Natural killer cell (primary cell): ENCODE data around the gene TMEM8B. TPM values are rescaled to one million over a fixed set of nuclear protein-coding genes. Genes with fewer than 3 reads are reported as not detected.

Experiments
- ATAC-seq, 3 donors: fragments of 150-1000 bp in 2 of 3; fragments of 200-7000 bp in 1 of 3; cut with Tn5 transposase; 1 replicate in 1 of 3; 2 replicates in 2 of 3; pipeline ENCODE4 v1.10.0; 2021; ENCODE audit warnings: mild to moderate bottlenecking in 2 of 3, moderate library complexity in 2 of 3
- DNase-seq, 2 donors: peaks; one replicate each; pipeline versions ENCODE4 v3.0.0 to v3.0.0-alpha.2; 2013 to 2021; ENCODE audit warnings: mixed read lengths in 1 of 2
- H3K27ac ChIP-seq: one replicate; pipeline ENCODE4 v1.5.1; 2013; ENCODE audit warnings: mild to moderate bottlenecking, low read length
- H3K27me3 ChIP-seq: one replicate; pipeline ENCODE4 v1.6.1; 2013; ENCODE audit warnings: low read length; ENCODE audit not compliant: control insufficient read depth, insufficient read depth
- H3K36me3 ChIP-seq: one replicate; pipeline ENCODE4 v1.6.1; 2013; ENCODE audit warnings: low read length; ENCODE audit not compliant: control insufficient read depth, insufficient read depth
- H3K4me1 ChIP-seq: one replicate; pipeline ENCODE4 v1.6.1; 2013; ENCODE audit warnings: low read length; ENCODE audit not compliant: control insufficient read depth, insufficient read depth
- H3K4me3 ChIP-seq: one replicate; pipeline ENCODE4 v1.5.1; 2013; ENCODE audit warnings: low read length
- H3K9me3 ChIP-seq: one replicate; pipeline ENCODE4 v1.6.1; 2013; ENCODE audit warnings: low read length; ENCODE audit not compliant: control insufficient read depth, insufficient read depth
- H3K27ac Mint-ChIP-seq, 2 donors: one replicate each; pipeline ENCODE4 v1.8.0; 2022; ENCODE audit warnings: mild to moderate bottlenecking in 2 of 2, mixed read lengths in 2 of 2, moderate library complexity in 1 of 2
- H3K27me3 Mint-ChIP-seq, 2 donors: one replicate each; pipeline ENCODE4 v1.8.0; 2022; ENCODE audit warnings: low read depth in 2 of 2, mixed read lengths in 2 of 2
- H3K36me3 Mint-ChIP-seq: one replicate; pipeline ENCODE4 v1.8.0; 2022; ENCODE audit warnings: mixed read lengths
- H3K4me1 Mint-ChIP-seq, 2 donors: one replicate each; pipeline ENCODE4 v1.8.0; 2022; ENCODE audit warnings: mixed read lengths in 2 of 2
- H3K4me3 Mint-ChIP-seq: one replicate; pipeline ENCODE4 v1.8.0; 2022; ENCODE audit warnings: mild to moderate bottlenecking, moderate library complexity, mixed read lengths
- H3K9me3 Mint-ChIP-seq, 2 donors: one replicate each; pipeline ENCODE4 v1.8.0; 2022; ENCODE audit warnings: mixed read lengths in 2 of 2
- CTCF ChIP-seq: fragments of 200-600 bp; IDR thresholded peaks from one replicate; pipeline ENCODE4 v1.8.0; 2022; ENCODE audit warnings: antibody characterized with exemption
- WGBS: methylation state at CpG from one replicate; pipeline ENCODE4 v1.1.7; 2013; ENCODE audit warnings: missing lambda C conversion rate; ENCODE audit not compliant: insufficient coverage; 5-methylcytosine and 5-hydroxymethylcytosine counted together
- intact Hi-C: fragments of 100-400 bp; cut with micrococcal nuclease; formaldehyde crosslinking; loops from one replicate; pipeline ENCODE4 v1.14.2; 2022
- total RNA-seq, 4 donors: library from RNA; stranded (reverse); fragments of 120-200 nt in 1 of 4; gene quantifications; one replicate each; pipeline versions ENCODE4 v1.2.3 to v1.2.4, GENCODE V29; 2013 to 2022

The TMEM8B gene
- total RNA-seq, 3 donors from 2014 or later (not counting 1 experiment from before 2014, with no cell fraction given) = 5.2 to 7.8 (median 5.4) TPM

DNA sequence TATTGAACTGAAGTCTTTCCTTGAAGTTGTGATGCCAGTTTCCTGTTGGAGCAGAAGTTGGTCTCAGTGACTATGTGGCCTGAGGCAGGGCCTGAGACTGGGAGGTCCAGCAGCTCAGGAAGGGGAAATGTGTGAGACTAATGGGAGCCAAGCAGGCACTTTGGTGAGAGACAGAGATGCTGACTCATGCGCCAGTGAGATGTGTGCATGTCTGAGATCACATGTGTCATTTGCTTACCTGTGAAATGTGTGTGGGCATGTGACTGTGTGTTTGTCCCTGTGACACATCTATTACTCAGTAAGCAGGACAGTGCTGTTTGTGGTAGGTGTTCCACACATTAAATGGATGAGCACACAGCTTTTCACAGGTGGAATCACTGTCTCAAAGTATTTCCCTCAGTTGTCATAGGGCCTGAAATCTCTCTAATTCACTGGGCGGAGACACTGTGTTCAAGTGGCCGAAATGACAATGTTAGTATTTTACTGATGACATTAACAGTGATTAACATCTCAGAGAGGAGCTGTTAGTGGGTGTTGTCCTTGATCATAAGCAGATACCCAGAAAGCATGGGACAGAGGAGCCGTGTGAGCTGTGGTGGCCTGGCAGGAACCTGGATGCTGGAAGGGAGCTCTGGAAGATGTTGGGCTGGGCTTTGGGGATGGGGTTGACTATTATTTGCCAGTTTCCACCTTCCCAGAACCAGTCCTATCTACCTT lies 30.2 kb upstream of the TMEM8B start:
- no peak overlapping the region for H3K27ac ChIP-seq
- no peak for TF ChIP-seq CTCF
- H3K27ac Mint-ChIP-seq = no peak overlapping the region
- H3K4me1 ChIP-seq = no peaks in the 10 kb centered on the region
- H3K27me3 ChIP-seq = no peaks in the 10 kb centered on the region
- intact Hi-C loops = no loop called here
- no peaks in the 10 kb centered on the region for H3K36me3 Mint-ChIP-seq
- DNase-seq (no peak), ATAC-seq (peak in 1 of 3 donors; percentile 31)
- WGBS = 94% methylated on average over 4 of the region's 4 CpGs
- H3K4me1 Mint-ChIP-seq = peaks cover 0 to 9% of the 10 kb centered on the region in 2 donors
- H3K4me3 Mint-ChIP-seq = no peak overlapping the region
- no peak overlapping the region for H3K4me3 ChIP-seq
- H3K9me3 ChIP-seq = no peaks in the 10 kb centered on the region
- H3K27me3 Mint-ChIP-seq = no peaks in the 10 kb centered on the region
- peaks cover 3% of the 10 kb centered on the region for H3K36me3 ChIP-seq
- no peaks in the 10 kb centered on the region for H3K9me3 Mint-ChIP-seq

DNA sequence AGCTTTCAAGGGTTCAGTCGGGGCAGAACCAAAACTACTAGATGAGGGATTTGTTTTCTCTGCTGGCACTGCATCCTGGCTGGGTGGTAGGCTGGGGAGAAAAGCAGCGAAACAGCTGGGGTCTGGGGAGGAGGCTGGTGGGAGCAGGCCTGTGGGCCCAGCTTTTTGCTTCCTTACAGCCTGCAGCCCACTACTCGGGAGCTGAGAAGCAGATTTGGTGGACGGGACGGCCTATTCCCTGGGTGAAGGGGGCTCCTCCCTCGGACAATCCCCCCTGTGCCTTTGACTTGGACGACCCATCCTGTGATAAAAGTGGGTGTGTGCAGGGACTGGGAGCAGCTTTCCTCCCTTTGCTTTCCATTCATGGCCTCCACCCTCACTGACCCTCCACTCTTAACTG lies 28.5 kb upstream of the TMEM8B start:
- intact Hi-C loops = no loop called here
- Mint-ChIP-seq H3K9me3 (no peaks in the 10 kb centered on the region), H3K27me3 (no peaks in the 10 kb centered on the region), H3K4me1 (peaks cover 0 to 3% of the 10 kb centered on the region in 2 donors), H3K36me3 (no peaks in the 10 kb centered on the region), H3K27ac (no peak overlapping the region), H3K4me3 (no peak overlapping the region)
- ATAC-seq (no peak), DNase-seq (no peak)
- 92% methylated on average over 7 of the region's 7 CpGs for WGBS
- no peaks in the 10 kb centered on the region for H3K9me3 ChIP-seq
- no peaks in the 10 kb centered on the region for H3K4me1 ChIP-seq
- no peak overlapping the region for H3K27ac ChIP-seq
- peaks cover 4% of the 10 kb centered on the region for H3K36me3 ChIP-seq
- no peak overlapping the region for H3K4me3 ChIP-seq
- no peak for TF ChIP-seq CTCF
- no peaks in the 10 kb centered on the region for H3K27me3 ChIP-seq

DNA sequence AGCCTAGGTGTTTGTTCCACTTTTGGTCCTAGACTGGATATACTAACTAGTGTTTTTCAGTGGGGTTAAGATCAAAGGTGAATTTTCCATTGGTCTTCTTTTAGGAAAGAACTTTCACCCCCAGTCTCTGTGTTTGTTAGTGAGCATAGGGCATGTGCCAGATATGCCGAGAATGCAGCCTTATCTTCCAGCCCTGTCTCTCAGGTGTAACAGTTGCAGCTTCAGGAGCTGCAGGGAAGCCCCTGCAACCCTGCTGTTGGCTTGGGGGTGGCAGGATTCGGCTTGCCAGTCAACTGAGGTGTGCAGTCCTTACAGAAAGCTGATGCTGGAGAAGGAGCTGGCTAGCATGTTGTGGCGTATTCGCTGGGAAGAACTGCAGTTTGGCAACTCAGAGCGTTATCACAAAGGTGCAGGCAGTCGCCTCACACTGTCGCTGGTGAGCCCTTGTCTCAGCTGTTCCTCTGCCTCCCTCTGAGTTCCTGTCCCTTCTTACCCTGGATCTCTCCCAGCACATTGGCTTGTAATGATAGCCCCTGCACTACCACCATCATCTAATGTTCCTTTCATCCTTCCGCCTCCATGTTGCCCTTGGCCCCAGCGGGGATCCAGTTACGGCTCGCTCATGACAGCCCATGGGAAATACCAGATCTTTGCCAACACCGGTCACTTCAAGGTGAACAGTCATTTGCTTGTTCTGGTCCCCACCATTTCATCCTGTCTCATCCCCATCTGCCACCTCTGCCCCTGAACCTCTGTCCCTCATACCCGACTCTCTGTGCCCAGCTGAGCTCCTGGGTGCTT lies 27.5 kb upstream of the TMEM8B start:
- Mint-ChIP-seq H3K27ac (no peak overlapping the region), H3K4me1 (peaks cover 0 to 3% of the 10 kb centered on the region in 2 donors)
- TF ChIP-seq CTCF = no peak

More for the DNA sequence above, 27.5 kb upstream of the TMEM8B start:
- Histone ChIP-seq H3K27ac (no peak overlapping the region), H3K27me3 (no peaks in the 10 kb centered on the region), H3K9me3 (no peaks in the 10 kb centered on the region), H3K4me1 (no peaks in the 10 kb centered on the region), H3K4me3 (no peak overlapping the region), H3K36me3 (peaks cover 6% of the 10 kb centered on the region)
- 94% methylated on average over 13 of the region's 13 CpGs for WGBS
- intact Hi-C loops = no loop called here
- no peak for DNase-seq
- Mint-ChIP-seq H3K36me3 (no peaks in the 10 kb centered on the region), H3K9me3 (no peaks in the 10 kb centered on the region), H3K27me3 (no peaks in the 10 kb centered on the region), H3K4me3 (no peak overlapping the region)
- no peak for ATAC-seq
